ENCODE measurements around the gene NCOA3.
A peak's percentile ranks its signal among the peaks of the same experiment; 100 is the strongest.

NCOA3 gene

DNA sequence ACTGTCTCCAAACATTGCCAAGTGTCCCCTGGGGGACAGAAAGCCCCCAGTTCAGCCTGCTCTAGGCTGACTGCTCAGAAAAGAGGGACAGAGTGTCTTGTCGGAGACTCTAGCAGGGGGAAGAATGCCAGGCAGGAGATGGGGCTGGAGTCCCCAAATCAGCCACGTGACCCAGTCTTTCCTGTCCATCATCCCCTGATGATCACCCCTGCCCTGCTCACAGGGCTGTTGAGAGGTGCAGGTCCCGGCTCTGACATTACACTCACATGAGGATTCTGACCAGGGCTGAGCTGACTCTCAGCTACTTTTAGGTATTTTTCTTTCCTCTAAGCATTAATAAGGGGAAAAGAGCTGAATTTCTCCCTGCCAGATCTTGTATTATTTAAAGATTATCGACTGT lies 167.8 kb downstream of the NCOA3 start:
- no peak for DNase-seq

DNA sequence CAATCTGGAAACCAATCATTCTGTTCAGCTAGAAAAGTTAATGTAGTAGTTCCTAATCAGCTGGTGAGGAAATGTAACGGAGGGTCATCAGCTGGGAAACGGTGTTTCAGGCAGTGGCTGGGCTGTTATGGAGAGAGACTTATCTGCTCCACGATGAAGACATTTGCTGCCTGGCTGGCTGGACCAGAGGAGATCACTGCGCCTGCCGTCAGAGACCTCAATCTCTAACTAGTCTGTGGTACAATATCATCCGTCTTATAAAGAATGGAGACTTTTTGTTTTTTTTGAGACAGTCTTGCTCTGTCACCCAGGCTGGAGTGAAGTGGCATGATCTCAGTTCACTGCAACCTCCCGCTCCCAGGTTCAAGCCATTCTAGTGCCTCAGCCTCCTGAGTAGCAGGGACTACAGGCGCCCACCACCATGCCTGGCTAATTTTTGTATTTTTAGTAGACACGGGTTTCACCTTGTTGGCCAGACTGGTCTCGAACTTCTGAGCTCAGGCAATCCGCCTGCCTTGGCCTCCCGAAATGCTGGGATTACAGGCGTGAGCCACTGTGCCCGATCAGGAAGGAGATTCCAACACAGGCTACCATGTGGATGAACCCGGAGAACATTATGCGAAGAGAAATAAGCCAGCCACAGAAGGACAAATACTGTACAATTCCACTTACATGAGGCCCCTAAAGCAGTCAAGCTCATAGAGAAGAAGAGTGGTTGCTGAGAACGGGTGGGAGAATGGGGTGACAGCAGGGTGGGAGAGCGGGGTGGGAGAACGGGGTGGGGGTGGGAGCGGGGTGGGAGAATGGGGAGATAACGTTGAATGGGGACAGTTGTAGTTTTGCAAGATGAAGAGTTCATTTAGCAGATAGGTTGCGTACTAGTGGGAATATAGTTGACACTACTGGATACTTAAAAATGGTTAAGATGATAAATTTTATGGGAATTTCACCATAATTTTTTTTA lies 168.5 kb downstream of the NCOA3 start:
- no peak for DNase-seq

GRCh38 chr20:47670913-47671312 lies 169.2 kb downstream of the NCOA3 start:
- DNase-seq = no peak

DNA sequence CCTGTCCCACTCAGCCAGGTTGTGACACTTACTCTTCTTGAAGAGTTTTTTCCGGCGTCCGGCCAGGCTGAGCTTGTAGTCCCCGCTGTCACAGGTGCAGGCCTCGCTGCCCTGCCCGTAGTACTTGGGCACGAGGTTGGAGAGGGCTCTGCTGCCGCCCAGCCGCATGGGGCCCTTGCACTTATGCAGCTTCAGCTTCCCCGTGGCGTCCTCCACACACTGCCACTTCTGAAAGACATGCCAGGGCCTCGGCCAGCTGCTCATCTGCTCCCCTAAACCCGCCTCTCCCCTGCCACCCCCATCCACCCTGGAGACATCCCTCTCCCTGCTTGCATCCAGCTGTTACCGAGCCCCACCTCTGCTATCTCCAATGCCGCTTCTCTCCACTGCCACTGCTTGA lies 170.5 kb downstream of the NCOA3 start:
- no peak for DNase-seq

GRCh38 chr20:47672886-47673670 lies 171.4 kb downstream of the NCOA3 start:
- DNase-seq = no peak

DNA sequence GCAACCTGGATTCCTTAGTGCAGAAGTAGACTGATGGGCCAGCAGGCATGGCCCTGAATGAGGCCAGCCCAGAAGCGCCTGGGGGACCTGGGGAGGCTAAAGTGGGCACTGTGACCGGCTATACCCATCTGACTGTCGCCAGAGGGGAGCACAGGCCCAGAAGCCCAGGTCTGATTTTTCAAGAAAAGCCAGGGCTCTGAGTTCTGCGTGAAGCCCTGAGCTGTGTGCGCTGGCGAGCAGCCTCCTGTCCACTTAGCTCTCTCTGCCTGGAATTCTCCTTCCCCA lies 171.9 kb downstream of the NCOA3 start:
- no peak for DNase-seq

GRCh38 chr20:47674145-47674544 lies 172.5 kb downstream of the NCOA3 start:
- no peak for DNase-seq

- DNase-seq = no peak
Measured at GRCh38 chr20:47674686-47675085, 173.0 kb downstream of the NCOA3 start.

DNA sequence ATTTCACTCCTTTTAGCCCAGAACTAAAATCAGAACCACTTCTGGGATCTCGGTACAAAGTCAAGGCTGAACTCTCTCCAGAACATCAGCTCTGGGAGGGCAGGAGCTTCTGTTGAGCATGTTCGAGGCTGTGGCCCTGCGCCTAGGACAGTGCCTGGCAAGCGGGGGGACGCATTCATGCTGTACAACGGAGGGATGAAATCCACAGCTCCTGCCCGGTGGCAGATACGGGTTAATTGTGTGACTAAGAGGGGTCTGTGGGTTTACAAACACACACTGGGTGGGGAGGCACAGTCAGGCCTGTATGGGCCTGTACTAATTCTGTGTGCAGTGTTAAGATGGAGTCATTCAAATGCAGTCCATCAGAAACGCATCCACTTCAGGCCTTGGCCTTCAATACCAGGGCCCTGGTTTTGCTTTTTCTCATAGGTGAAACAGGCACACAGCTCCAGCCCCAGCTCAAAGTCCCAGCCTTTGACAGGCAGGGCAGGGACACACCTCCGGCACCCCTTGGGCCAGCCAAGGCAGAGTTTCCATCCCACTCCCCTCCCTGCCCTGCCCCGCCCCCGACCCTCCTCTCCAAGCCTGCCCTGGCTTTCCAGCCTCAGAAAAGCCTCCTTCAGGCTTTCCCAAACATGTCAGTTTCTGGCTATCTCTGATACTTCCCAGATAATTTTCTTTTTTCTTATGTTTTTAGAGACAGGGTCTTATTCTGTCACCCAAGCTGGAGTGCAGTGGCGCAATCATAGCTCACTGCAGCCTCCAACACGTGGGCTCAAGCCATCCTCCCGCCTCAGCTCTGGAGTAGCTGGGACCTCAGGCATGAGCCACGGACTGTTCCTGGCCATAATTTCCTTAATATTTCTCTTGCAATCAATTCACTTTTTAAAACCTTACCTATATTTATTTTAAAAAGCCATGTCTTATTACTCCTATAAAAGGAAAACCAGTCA lies 173.8 kb downstream of the NCOA3 start:
- DNase-seq = no peak

GRCh38 chr20:47676219-47676721 lies 174.6 kb downstream of the NCOA3 start:
- DNase-seq = no peak

- DNase-seq = no peak
Measured at GRCh38 chr20:47676912-47677634, 175.4 kb downstream of the NCOA3 start.

GRCh38 chr20:47677635-47678453 lies 176.2 kb downstream of the NCOA3 start:
- peak; percentile 14 for DNase-seq

DNA sequence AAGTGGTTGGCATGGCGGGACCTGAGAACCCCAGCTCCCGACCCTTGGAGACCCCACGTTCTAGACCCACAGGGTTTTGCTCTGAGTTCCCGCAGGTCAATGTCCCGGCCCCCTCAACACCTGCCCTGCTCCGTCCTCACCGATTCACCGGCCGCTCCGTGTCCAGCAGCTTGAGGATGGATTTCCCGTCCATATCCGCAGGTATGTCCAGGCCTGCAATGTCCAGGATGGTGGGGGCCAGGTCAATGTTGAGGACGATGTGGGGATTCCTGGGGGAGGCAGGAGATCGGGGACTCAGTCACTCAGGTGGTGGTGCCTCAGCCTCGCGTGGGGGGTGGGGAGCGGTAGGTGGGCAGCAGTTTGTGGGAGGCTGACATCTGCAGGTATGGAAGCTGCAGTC lies 176.8 kb downstream of the NCOA3 start:
- DNase-seq = no peak

GRCh38 chr20:47679462-47679861 lies 177.8 kb downstream of the NCOA3 start:
- DNase-seq = no peak

GRCh38 chr20:47680804-47681529 lies 179.3 kb downstream of the NCOA3 start:
- DNase-seq = peak; percentile 24

DNA sequence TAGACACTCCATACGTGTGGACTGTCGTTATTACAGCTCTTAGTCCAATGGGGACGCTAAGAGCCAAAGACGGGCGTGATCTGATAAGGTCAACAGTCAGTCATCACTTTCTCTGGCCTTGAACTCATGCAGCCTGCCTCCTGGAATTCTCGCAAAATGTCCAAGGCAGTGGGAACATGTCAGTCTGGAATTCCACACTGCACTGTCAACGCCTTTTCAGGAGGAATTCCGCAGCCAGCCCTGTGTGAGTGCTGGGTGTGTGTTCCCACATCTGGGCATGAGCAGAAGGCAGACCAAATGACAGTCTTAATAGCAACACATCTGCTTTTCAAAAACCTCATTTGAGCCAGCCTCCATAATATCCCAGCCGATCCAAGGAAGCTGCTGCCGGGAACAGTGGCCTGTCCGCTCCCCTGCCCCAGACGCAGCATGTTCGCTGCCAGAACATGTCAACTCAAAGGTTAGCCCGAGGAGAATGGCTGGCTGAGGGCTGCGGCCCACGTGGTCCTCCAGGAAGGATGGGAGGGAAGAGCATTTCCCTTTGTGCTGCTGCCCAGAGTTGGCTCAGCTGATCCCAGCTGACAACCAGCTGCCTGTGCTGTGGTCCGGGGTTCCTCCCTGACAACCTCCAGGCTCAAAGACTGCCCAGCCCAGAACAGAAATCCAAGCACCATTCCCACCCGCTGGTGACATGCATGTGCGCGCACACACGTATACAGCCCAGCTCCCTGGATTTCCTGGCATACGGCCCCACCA lies 180.5 kb downstream of the NCOA3 start:
- peak; percentile 53 for DNase-seq

DNA sequence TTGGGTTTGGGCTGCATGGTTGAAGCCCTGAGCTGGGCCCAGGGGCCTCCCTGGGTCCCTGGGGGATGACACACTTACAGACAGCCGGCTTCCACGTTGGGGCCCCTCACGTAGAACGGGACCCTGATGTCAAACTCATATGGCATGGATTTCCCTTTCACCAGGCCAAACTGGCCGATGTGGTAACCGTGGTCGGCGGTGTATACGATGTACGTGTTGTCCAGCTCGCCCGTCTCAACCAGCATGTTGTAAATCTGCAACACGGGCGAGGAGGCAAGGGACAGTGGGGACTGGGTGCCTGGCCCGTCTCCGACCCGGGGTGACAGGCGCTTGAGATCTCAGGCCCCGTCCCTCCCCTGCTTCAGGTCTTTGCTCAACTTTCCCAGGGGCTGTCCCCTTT lies 181.2 kb downstream of the NCOA3 start:
- DNase-seq = no peak

DNA sequence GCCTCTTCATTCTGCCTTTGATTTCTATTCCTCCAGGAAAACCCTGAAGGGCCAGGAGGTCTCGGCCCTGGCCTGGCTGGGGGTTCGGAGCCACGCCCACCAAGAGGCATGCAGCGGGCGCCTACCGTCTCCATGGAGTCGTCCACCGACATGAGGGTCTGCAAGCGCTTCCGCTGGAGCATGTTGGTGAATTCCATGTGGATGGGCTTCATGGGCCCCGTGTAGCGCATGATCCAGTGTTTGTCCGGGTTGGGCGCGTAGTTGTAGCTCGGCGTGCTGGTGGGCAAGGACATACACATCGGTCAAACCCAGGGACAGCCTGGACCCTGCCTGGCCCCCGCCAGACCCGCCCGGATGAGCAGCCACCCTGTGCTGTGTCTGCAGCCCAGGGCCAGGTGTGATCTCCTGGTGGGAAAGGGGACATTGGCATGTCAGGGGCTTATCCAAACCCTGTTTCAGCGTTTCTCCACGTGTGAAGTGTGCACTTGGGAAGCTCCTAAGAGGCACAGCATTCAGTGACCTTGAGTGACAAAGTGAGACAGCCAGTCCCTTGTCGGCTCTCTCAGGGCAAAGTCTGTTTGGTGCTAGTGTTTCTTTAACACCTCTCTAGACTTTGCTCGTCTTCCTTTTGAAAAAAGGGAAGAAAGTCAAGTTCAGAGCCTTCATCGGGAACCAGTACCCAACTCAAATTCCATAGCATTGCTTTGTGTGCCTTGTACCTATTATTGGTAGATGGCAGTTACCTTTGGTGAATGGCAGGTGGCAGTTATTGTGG lies 182.8 kb downstream of the NCOA3 start:
- DNase-seq = no peak

GRCh38 chr20:47686545-47686944 lies 184.9 kb downstream of the NCOA3 start:
- peak; percentile 63 for DNase-seq
